ENCODE results near the gene CRYBG2.

CRYBG2 gene

DNA sequence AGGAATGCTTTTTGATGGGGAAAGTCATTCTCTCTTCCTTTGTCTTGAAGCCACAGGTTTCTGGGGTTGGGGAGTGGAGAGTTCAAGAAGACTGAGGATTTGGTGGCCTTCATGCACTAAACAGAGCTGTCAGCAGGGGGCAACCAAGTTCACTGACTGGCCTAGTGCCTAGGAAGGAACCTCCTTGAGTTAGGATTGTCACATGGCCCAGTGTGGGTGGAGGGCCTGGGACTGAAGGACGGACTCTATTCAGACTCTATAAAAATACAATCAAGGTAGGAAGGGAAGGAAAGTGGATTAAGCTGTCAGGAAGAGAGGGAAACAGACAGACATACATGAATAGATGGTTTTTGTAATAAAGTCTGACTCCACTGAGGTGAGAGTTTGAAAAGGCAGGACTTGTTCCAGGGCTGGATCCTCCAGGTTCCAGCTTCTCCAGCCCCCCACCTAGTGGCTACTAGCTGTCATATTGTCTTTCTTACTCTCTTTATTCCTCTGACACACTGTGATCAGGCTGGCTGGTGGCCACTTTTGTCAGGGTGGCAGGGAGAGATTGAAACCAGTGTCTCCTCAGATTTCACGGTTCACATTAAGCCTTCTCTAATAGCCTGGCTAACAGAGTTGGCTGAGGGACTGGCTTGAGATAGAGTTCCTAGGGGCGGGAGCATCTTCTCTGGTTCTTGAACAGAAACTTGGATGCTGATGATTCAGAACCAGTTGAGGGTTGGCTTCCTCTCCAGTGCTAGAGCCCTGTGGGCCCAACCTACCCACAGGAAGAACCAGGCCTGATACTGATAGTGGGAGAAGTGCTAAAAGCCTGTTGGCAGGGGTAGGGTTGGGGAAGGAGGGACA, 78.1 kb downstream of the CRYBG2 start:
- Histone ChIP-seq H3K4me1 (ENCODE audit: control insufficient read depth, insufficient read depth, low read length) (peaks cover 15% of the 10 kb centered on the region), H3K9me3 (ENCODE audit: control insufficient read depth, low read length) (no peaks in the 10 kb centered on the region), H3K27ac (ENCODE audit: insufficient read depth, low read depth, low read length, poor library complexity, severe bottlenecking) (no peak overlapping the region), H3K36me3 (ENCODE audit: control insufficient read depth, insufficient read depth, low read length) (peaks cover 43% of the 10 kb centered on the region), H3K27me3 (ENCODE audit: control insufficient read depth, insufficient read depth, low read length, poor library complexity, severe bottlenecking) (no peaks in the 10 kb centered on the region), H3K4me3 (ENCODE audit: insufficient read depth, low read depth, low read length) (no peak overlapping the region)
- 82 to 90% methylated on average over 2 to 3 of the region's 3 CpGs for WGBS, 2 experiments

DNA sequence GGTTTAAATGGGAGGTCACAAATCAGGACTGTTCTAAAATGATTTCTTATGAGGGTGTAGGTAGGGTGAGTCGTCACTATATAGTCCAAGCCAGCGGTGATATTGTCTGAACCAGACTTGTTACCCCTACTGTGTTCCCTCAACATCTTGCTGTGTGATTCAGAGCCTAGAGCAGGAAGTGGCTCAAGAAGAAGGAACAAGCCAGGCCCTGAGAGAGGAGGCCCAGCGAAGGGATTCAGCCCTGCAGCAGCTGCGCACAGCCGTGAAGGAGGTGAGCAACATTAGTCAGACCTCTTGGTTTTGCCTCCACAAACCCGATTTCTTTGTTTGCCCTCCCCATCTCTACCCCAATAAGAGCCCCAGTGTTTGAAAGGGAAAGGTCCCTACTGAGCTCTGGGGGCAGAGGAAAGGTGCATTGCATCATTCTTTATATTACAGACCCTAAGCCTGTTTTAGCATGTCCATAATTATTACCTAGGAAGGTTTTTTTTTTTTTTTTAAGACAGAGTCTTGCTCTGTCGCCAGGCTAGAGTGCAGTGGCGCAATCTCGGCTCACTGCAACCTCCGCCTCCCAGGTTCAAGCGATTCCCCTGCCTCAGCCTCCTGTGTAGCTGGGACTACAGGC, 79.0 kb downstream of the CRYBG2 start:
- H3K27ac ChIP-seq (ENCODE audit: insufficient read depth, low read depth, low read length, poor library complexity, severe bottlenecking), result no peak overlapping the region
- 93 to 94% methylated on average over 11 of the region's 11 CpGs for WGBS, 2 experiments
- H3K4me3 ChIP-seq (ENCODE audit: insufficient read depth, low read depth, low read length), result no peak overlapping the region
- H3K4me1 ChIP-seq (ENCODE audit: control insufficient read depth, insufficient read depth, low read length), result peaks cover 11% of the 10 kb centered on the region
- H3K36me3 ChIP-seq (ENCODE audit: control insufficient read depth, insufficient read depth, low read length), result peaks cover 52% of the 10 kb centered on the region
- H3K27me3 ChIP-seq (ENCODE audit: control insufficient read depth, insufficient read depth, low read length, poor library complexity, severe bottlenecking), result no peaks in the 10 kb centered on the region
- H3K9me3 ChIP-seq (ENCODE audit: control insufficient read depth, low read length), result no peaks in the 10 kb centered on the region
